Loucy (cell line): ENCODE data around the gene MEGF6.

Source experiments
- H2AFZ ChIP-seq: fragments of 200-600 bp; sonication (generic); 2 replicates; pipeline ENCODE4 v1.6.0; 2016; ENCODE audit warnings: antibody characterized with exemption, mild to moderate bottlenecking, low read length, moderate library complexity
- H3F3A ChIP-seq: fragments of 200-600 bp; 2 replicates; pipeline ENCODE4 v1.6.0; 2016; ENCODE audit warnings: antibody characterized with exemption, low read depth, mild to moderate bottlenecking
- H3K27me3 ChIP-seq: fragments of 200-600 bp; sonication (generic); 2 replicates; pipeline ENCODE4 v1.6.1; 2014; ENCODE audit warnings: low read length, mild to moderate bottlenecking; ENCODE audit not compliant: insufficient read depth, poor library complexity, severe bottlenecking
- H3K36me3 ChIP-seq: fragments of 200-600 bp; sonication (generic); 2 replicates; pipeline ENCODE4 v1.6.1; 2016; ENCODE audit warnings: low read length; ENCODE audit not compliant: insufficient read depth
- H3K4me1 ChIP-seq: fragments of 200-600 bp; sonication (generic); 2 replicates; pipeline ENCODE4 v1.5.1; 2014; ENCODE audit warnings: low read length, mild to moderate bottlenecking; ENCODE audit not compliant: insufficient read depth, poor library complexity, severe bottlenecking
- H3K4me2 ChIP-seq: fragments of 200-600 bp; sonication (generic); 2 replicates; pipeline ENCODE4 v1.6.0; 2014; ENCODE audit warnings: antibody characterized with exemption, low read length, low read depth, mild to moderate bottlenecking; ENCODE audit not compliant: poor library complexity, severe bottlenecking
- H3K4me3 ChIP-seq: fragments of 200-600 bp; sonication (generic); 2 replicates; pipeline ENCODE4 v1.5.1; 2014; ENCODE audit warnings: low read length, mild to moderate bottlenecking, mixed read lengths; ENCODE audit not compliant: poor library complexity, severe bottlenecking
- H3K79me2 ChIP-seq: fragments of 200-600 bp; sonication (generic); 2 replicates; pipeline ENCODE4 v1.6.1; 2014; ENCODE audit warnings: low read length; ENCODE audit not compliant: insufficient read depth
- H3K9ac ChIP-seq: fragments of 200-600 bp; sonication (generic); 2 replicates; pipeline ENCODE4 v1.6.0; 2014; ENCODE audit warnings: mild to moderate bottlenecking, low read depth, low read length, moderate library complexity; ENCODE audit not compliant: poor library complexity, severe bottlenecking
- H3K9me2 ChIP-seq: fragments of 200-600 bp; sonication (generic); replicated peaks from 2 replicates; pipeline ENCODE4 v1.6.1; 2016; ENCODE audit warnings: low read depth, low read length, mixed read lengths
- H3K9me3 ChIP-seq: fragments of 200-600 bp; sonication (generic); 2 replicates; pipeline ENCODE4 v1.6.1; 2014; ENCODE audit warnings: mild to moderate bottlenecking, antibody characterized with exemption, low read length, low read depth; ENCODE audit not compliant: insufficient read depth
- H4K20me1 ChIP-seq: fragments of 200-600 bp; sonication (generic); 2 replicates; pipeline ENCODE4 v1.6.0; 2014; ENCODE audit warnings: antibody characterized with exemption, low read length, mild to moderate bottlenecking; ENCODE audit not compliant: insufficient read depth, poor library complexity, severe bottlenecking
- CTCF ChIP-seq: fragments of 200-600 bp; sonication (generic); conservative IDR thresholded peaks from 2 replicates; pipeline ENCODE4 v1.5.1; 2014; ENCODE audit warnings: mild to moderate bottlenecking, antibody characterized with exemption, low read length
- EZH2phosphoT487 ChIP-seq: fragments of 200-600 bp; IDR thresholded peaks from 2 replicates; pipeline ENCODE4 v1.6.1; 2018; ENCODE audit warnings: antibody characterized with exemption, mild to moderate bottlenecking, moderate library complexity, borderline replicate concordance

Gene MEGF6

DNA sequence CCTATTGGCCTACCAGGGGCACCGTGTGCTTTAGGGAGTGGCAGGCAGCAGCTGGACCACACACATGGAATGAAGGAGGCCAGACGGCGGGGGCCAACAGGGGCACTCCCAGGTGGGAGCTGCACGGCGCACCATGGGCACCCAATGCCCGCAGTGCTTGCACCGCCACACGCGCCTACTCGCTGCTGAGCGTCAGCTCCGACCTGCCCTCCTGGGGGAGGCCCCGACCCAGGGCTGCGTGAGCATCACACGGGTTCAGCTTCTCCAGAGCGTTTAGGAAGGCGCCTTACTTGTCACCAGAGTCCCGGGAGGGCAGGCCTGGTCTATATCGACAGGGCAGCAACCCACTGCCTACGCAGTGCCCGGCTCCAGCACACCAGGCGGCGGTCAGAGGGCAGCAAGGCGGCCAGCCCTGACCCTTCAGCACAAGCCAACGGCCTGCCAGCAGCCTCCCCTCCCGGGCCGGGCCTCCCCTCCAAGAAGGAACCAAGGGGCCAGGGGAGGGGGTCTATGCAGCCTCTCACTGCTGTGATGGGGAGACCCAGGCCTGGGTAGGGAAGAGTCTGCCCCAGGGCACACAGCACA is 91.9 kb downstream of the MEGF6 start:
- no peaks in the 10 kb centered on the region for H3F3A ChIP-seq
- no peaks in the 10 kb centered on the region for H3K9me3 ChIP-seq
- H3K9me2 ChIP-seq = no peaks in the 10 kb centered on the region
- H3K4me3 ChIP-seq = no peak overlapping the region
- H4K20me1 ChIP-seq = no peaks in the 10 kb centered on the region
- no peak overlapping the region for H3K9ac ChIP-seq
- H2AFZ ChIP-seq = no peak overlapping the region
- no peak for TF ChIP-seq EZH2phosphoT487
- TF ChIP-seq CTCF = no peak
- H3K4me2 ChIP-seq = no peak overlapping the region
- peaks cover 22% of the 10 kb centered on the region; the same call in 1 of the 2 replicates for H3K79me2 ChIP-seq
- H3K36me3 ChIP-seq = no peaks in the 10 kb centered on the region
- peaks cover 46% of the 10 kb centered on the region for H3K4me1 ChIP-seq
- H3K27me3 ChIP-seq = no peaks in the 10 kb centered on the region

- H4K20me1 ChIP-seq = no peaks in the 10 kb centered on the region
- H2AFZ ChIP-seq = no peak overlapping the region
- H3K79me2 ChIP-seq = peaks cover 22% of the 10 kb centered on the region; the same call in 1 of the 2 replicates
- no peaks in the 10 kb centered on the region for H3K27me3 ChIP-seq
- peaks cover 49% of the 10 kb centered on the region for H3K4me1 ChIP-seq
- H3K9ac ChIP-seq = no peak overlapping the region
- no peak overlapping the region for H3K4me2 ChIP-seq
- H3K36me3 ChIP-seq = no peaks in the 10 kb centered on the region
- TF ChIP-seq CTCF (no peak), EZH2phosphoT487 (no peak)
- H3K9me2 ChIP-seq = no peaks in the 10 kb centered on the region
- H3F3A ChIP-seq = no peaks in the 10 kb centered on the region
- no peak overlapping the region for H3K4me3 ChIP-seq
- H3K9me3 ChIP-seq = no peaks in the 10 kb centered on the region
Measured at GRCh38 chr1:3518756-3519155, 92.6 kb downstream of the MEGF6 start.

DNA sequence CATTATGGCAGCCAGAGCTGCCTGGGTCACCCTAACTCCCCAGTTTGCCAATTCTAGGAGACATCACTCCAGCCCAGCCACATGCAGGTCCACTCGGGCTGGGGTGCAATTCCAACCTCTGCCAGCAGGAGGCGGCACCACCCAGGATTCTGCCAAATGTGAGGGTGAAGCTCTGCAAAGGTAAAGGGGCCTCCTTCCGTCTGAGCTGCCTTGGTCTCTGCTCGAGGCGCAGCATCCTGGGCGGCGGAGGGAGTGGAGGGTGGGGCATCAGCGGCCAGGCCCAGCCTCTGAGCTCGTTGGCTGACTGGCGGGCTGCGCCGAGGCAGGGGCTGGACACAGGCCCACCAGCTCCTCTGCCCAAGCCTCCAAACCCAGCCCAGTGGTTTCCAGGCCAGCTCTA is 93.1 kb downstream of the MEGF6 start:
- Histone ChIP-seq H3K4me3 (no peak overlapping the region), H3K9me3 (no peaks in the 10 kb centered on the region), H3K4me1 (peaks cover 49% of the 10 kb centered on the region), H2AFZ (no peak overlapping the region), H3K9ac (no peak overlapping the region), H4K20me1 (no peaks in the 10 kb centered on the region), H3K9me2 (no peaks in the 10 kb centered on the region), H3K79me2 (peaks cover 22% of the 10 kb centered on the region; the same call in 1 of the 2 replicates), H3K36me3 (no peaks in the 10 kb centered on the region), H3K27me3 (no peaks in the 10 kb centered on the region), H3F3A (no peaks in the 10 kb centered on the region), H3K4me2 (no peak overlapping the region)
- TF ChIP-seq EZH2phosphoT487 (no peak), CTCF (peak; percentile 75)
